Stimulated activated CD4-positive, alpha-beta T cell treated with anti-CD3 and anti-CD28 coated beads, Interleukin-4, amount 100 ng/mL, for 1 hour (primary cell): Measurements from ENCODE around the gene L3MBTL2.
"Not testable (repeated sequence)": the region's sequence is repeated elsewhere in the genome, so short reads cannot be mapped to it uniquely, and the experiment has no call there.

Experiments
- DNase-seq: peaks from one replicate; pipeline ENCODE4 v3.0.0-alpha.2; 2020

L3MBTL2 gene

GRCh38 chr22:41242396-41243117 lies 37.4 kb downstream of the L3MBTL2 start:
- no peak for DNase-seq

DNA sequence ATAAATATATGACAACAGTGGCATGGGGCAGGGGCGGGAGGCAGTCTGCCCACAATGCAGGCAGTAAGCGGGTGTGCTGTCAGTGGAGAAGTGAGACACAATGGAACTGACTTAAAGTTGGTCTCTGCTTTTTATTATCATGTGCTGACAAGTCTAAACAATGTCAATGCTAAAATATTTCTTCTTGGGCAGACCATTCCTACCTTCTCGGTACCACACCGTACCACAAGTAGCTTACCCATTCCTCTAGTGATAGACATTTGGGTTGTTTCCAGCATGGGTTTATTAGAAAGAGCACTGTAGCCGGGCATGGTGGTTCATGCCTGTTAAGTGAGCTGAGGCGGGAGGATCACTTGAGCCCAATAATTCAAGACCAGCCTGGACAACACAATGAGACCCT lies 38.2 kb downstream of the L3MBTL2 start:
- DNase-seq, result no peak

- DNase-seq, result no peak
Observed at GRCh38 chr22:41245917-41246499, 40.9 kb downstream of the L3MBTL2 start.

GRCh38 chr22:41247703-41248102 lies 42.6 kb downstream of the L3MBTL2 start:
- DNase-seq, result no peak

GRCh38 chr22:41248314-41248713 lies 43.2 kb downstream of the L3MBTL2 start:
- no peak for DNase-seq

- no peak for DNase-seq
Observed at GRCh38 chr22:41248758-41249157, 43.6 kb downstream of the L3MBTL2 start.

DNA sequence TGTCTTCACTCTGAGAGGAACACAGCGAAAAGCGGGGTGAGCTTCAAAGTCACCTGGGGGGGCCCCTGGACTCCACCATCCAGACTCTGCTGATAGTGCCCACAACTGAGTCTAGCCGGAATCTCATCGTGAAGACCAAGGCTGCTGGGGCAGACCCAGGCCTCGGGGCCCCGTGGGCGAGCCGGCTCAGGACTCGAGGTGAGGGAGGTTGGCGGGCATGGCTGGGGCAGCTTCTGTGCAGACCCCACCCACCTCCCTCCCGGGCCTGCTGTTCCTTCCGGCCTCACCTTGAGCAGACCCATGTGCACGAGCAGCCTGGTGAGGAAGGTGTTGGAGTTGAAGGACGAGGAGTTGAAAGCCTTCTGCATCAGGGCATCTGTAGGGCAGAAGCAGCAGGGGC lies 44.3 kb downstream of the L3MBTL2 start:
- no peak for DNase-seq

GRCh38 chr22:41250127-41250526 lies 45.0 kb downstream of the L3MBTL2 start:
- no peak for DNase-seq

- no peak for DNase-seq
Observed at GRCh38 chr22:41252365-41252764, 47.3 kb downstream of the L3MBTL2 start.

DNA sequence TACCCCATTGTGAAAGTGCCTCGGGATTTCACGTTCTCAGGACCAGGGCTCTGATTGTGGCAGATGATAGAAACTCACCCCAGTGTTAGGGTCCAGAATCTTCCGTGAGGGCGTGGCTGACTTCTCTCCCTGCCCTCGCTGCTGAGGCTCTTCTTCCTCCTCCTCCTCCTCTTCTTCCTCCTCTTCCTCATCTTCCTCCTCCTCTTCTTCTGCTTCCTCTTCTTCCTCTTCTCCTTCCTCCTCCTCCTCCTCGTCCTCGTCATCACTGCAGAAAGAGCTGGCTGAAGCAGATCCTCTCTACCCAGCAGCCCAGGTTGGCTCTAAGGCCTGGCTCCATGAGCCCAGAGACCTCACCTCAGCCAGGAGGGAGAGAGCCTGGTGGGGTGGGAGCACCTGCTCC lies 49.1 kb downstream of the L3MBTL2 start:
- no peak for DNase-seq

GRCh38 chr22:41256254-41257253 lies 51.4 kb downstream of the L3MBTL2 start:
- no peak for DNase-seq

DNA sequence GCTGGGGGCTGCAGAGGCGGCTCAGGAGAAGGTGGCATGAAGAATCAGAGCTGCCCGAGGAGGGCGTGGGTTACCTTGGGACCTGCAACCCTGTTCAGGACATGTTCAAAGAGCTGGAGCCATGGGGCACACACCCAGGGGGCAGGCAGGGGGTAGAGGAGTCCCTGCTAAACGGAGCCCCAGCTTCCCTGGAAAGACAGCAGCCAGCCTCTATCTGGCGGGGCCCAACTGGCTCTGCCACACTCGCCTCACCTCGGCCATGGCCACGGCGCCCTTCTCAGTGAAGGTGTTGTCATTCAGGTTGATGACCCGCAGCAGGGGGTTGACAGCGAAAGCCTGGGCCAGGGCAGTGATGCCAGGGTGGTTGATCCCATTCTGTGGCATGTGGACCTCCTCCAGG lies 52.6 kb downstream of the L3MBTL2 start:
- DNase-seq, result no peak

- DNase-seq, result not testable (repeated sequence)
Observed at GRCh38 chr22:41259756-41260155, 54.6 kb downstream of the L3MBTL2 start.

DNA sequence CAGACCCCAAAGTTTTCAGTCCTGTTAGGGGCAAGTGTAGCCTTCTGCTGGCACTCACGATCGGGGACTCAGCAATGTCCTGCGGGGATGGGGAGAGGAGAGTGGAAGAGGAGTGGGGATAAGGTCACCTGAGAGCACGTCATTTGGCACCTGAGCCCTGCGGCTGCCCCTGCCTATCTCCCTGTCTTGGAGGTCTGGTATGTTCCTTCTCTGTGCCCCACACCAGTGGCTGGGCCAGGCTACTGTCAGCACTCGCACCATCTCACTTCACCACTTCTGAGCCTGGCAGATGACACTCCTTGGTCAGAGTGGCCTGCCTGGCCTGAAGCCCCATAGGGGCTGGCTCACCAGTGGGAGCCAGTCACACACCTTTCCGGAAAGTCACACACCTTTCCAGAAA lies 55.8 kb downstream of the L3MBTL2 start:
- no peak for DNase-seq

GRCh38 chr22:41261541-41262249 lies 56.6 kb downstream of the L3MBTL2 start:
- no peak for DNase-seq

DNA sequence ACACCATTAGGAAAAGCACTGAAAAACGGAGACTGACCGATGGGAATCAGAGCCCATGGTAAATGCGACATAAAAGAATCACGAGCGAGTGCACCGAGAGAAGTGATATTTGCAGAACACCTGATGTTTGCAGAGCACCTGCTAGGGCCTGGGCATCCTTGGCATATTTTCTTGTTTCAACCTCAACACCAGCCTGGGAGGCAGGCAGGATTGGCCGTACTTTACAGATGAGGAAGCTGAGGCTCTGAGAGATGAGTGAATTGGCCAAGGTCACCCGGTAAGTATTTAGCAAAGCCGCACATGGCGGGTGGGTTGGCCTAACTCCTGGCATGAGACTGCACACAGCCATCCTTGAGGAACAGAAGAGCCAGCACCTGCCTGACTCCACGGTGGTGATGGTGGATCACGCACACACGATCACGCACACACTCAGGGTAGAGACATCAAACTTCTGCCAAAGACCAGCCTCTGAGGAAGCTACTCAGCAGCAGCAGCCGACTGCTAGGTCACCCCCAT lies 57.2 kb downstream of the L3MBTL2 start:
- no peak for DNase-seq

DNA sequence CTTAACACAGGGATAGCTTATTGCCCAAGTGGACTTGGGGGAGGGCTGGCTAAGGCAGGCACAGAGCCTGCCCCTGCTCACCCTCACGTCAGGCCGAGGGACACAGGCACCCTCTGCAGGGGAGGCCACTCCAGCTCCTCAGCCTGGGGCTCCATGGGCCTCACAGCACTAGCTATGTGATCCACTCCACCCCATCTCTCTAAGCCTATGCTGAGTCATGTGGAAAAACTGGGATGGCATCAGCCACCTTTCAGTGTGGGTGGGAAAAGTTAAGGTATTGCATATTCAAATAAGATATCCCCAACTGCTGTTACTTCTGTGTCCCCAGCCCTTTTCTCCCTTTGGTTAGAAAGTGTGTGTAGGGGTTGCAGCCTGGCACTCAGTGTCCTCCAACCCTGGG lies 58.6 kb downstream of the L3MBTL2 start:
- DNase-seq, result no peak

GRCh38 chr22:41264408-41264941 lies 59.4 kb downstream of the L3MBTL2 start:
- DNase-seq, result no peak

DNA sequence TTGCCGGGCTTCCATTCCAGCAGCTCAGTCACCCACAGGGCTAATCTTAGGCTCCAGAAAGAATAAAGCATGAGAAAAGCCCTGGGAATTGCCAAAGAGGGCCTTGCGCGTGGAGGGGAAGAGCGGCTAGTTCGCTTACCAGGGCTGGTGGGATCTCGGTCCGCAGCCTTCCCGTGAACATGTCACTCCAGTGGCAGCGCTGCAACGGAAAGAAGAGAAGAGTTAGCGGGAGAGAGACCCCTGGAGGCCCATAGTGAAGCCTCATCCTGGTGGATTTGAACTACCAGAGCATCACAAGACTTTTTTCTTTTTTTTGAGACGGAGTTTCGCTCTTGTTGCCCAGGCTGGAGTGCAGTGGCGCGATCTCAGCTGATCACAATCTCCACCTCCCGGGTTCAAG lies 62.8 kb downstream of the L3MBTL2 start:
- DNase-seq, result no peak

DNA sequence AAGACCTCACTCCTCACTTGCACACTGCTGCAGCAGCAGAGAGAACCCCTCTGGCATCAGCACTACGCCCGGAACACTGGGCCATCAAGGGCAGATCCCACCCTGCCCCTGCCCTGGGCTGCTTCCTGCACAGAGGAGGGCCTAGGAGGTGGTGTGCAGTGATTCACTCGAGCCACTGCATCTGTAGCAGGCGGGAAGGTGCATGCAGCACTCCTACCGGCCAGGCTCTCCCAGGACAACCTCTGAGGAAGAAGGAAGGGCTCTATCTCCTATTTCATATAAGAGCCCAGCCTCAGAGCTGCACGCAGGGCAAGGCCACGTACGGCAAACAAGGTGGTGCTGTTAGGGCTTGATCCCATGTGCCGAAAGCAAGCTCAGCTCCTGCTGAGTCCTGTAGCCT lies 66.7 kb downstream of the L3MBTL2 start:
- no peak for DNase-seq

GRCh38 chr22:41273128-41273527 lies 68.0 kb downstream of the L3MBTL2 start:
- DNase-seq, result no peak

- DNase-seq, result no peak
Observed at GRCh38 chr22:41274856-41275255, 69.7 kb downstream of the L3MBTL2 start.
